Mononuclear cell (primary cell): ENCODE results near the gene ERCC6. TPM values are rescaled to one million over a fixed set of nuclear protein-coding genes. Genes with fewer than 3 reads are reported as not detected.

Source experiments
- H3K27me3 ChIP-seq: 2 replicates; pipeline ENCODE4 v1.6.0; 2011; ENCODE audit warnings: low read length, control low read depth; ENCODE audit not compliant: insufficient read depth
- H3K4me1 ChIP-seq: 2 replicates; pipeline ENCODE4 v1.5.1; 2011; ENCODE audit warnings: mild to moderate bottlenecking, low read length, control low read depth; ENCODE audit not compliant: insufficient read depth
- H3K4me3 ChIP-seq: 2 replicates; pipeline ENCODE4 v1.5.1; 2011; ENCODE audit warnings: mild to moderate bottlenecking, low read length, moderate library complexity
- H3K9me3 ChIP-seq: 2 replicates; pipeline ENCODE4 v1.5.1; 2011; ENCODE audit warnings: low read depth, mild to moderate bottlenecking, control low read depth, low read length
- total RNA-seq: library from RNA; depleted of rRNA; stranded (reverse); fragments of >200 nt; gene quantifications from one replicate; pipeline ENCODE4 v1.2.3, GENCODE V29; 2012

The ERCC6 gene
- total RNA-seq, 1 donor, result 32.7 TPM

- Histone ChIP-seq H3K4me1 (no peaks in the 10 kb centered on the region), H3K9me3 (no peaks in the 10 kb centered on the region), H3K4me3 (no peak overlapping the region), H3K27me3 (no peaks in the 10 kb centered on the region)
These were observed 9.9 kb downstream of the ERCC6 start for GRCh38 chr10:49528977-49529506.

- Histone ChIP-seq H3K9me3 (no peaks in the 10 kb centered on the region), H3K27me3 (no peaks in the 10 kb centered on the region), H3K4me3 (no peak overlapping the region), H3K4me1 (no peaks in the 10 kb centered on the region)
These were observed 11.1 kb downstream of the ERCC6 start for GRCh38 chr10:49527850-49528249.

- H3K4me1 ChIP-seq, result no peaks in the 10 kb centered on the region
These were observed 11.9 kb downstream of the ERCC6 start for GRCh38 chr10:49527061-49527460.

GRCh38 chr10:49526619-49527018 lies 12.3 kb downstream of the ERCC6 start:
- H3K4me1 ChIP-seq, result no peaks in the 10 kb centered on the region
- no peak overlapping the region for H3K4me3 ChIP-seq
- H3K27me3 ChIP-seq, result no peaks in the 10 kb centered on the region
- no peaks in the 10 kb centered on the region for H3K9me3 ChIP-seq

More at GRCh38 chr10:49527061-49527460, 11.9 kb downstream of the ERCC6 start:
- Histone ChIP-seq H3K4me3 (no peak overlapping the region), H3K9me3 (no peaks in the 10 kb centered on the region), H3K27me3 (no peaks in the 10 kb centered on the region)

GRCh38 chr10:49524496-49524895 lies 14.4 kb downstream of the ERCC6 start:
- no peaks in the 10 kb centered on the region for H3K27me3 ChIP-seq
- H3K9me3 ChIP-seq, result no peaks in the 10 kb centered on the region
- H3K4me3 ChIP-seq, result no peak overlapping the region
- H3K4me1 ChIP-seq, result no peaks in the 10 kb centered on the region

- Histone ChIP-seq H3K9me3 (no peaks in the 10 kb centered on the region), H3K4me1 (no peaks in the 10 kb centered on the region), H3K27me3 (no peaks in the 10 kb centered on the region), H3K4me3 (no peak overlapping the region)
These were observed 15.6 kb downstream of the ERCC6 start for GRCh38 chr10:49523301-49523700.

GRCh38 chr10:49521062-49521461 lies 17.9 kb downstream of the ERCC6 start:
- Histone ChIP-seq H3K9me3 (no peaks in the 10 kb centered on the region), H3K4me3 (no peak overlapping the region), H3K4me1 (no peaks in the 10 kb centered on the region), H3K27me3 (no peaks in the 10 kb centered on the region)

- H3K4me1 ChIP-seq, result no peaks in the 10 kb centered on the region
- no peaks in the 10 kb centered on the region for H3K9me3 ChIP-seq
- no peak overlapping the region for H3K4me3 ChIP-seq
- no peaks in the 10 kb centered on the region for H3K27me3 ChIP-seq
These were observed 18.7 kb downstream of the ERCC6 start for GRCh38 chr10:49520122-49520775.

- Histone ChIP-seq H3K9me3 (no peaks in the 10 kb centered on the region), H3K27me3 (no peaks in the 10 kb centered on the region), H3K4me1 (no peaks in the 10 kb centered on the region), H3K4me3 (no peak overlapping the region)
These were observed 19.2 kb downstream of the ERCC6 start for GRCh38 chr10:49519717-49520116.

GRCh38 chr10:49518982-49519578 lies 19.8 kb downstream of the ERCC6 start:
- Histone ChIP-seq H3K27me3 (no peaks in the 10 kb centered on the region), H3K9me3 (no peaks in the 10 kb centered on the region), H3K4me3 (no peak overlapping the region), H3K4me1 (no peaks in the 10 kb centered on the region)

GRCh38 chr10:49518566-49518965 lies 20.4 kb downstream of the ERCC6 start:
- Histone ChIP-seq H3K9me3 (no peaks in the 10 kb centered on the region), H3K4me3 (no peak overlapping the region), H3K27me3 (no peaks in the 10 kb centered on the region), H3K4me1 (no peaks in the 10 kb centered on the region)

- H3K27me3 ChIP-seq, result no peaks in the 10 kb centered on the region
- no peaks in the 10 kb centered on the region for H3K4me1 ChIP-seq
- H3K4me3 ChIP-seq, result no peak overlapping the region
- H3K9me3 ChIP-seq, result no peaks in the 10 kb centered on the region
These were observed 22.5 kb downstream of the ERCC6 start for GRCh38 chr10:49516216-49516970.

GRCh38 chr10:49512121-49512809 lies 26.7 kb downstream of the ERCC6 start:
- Histone ChIP-seq H3K4me3 (no peak overlapping the region), H3K4me1 (peaks cover 16% of the 10 kb centered on the region), H3K9me3 (no peaks in the 10 kb centered on the region), H3K27me3 (no peaks in the 10 kb centered on the region)

- H3K9me3 ChIP-seq, result no peaks in the 10 kb centered on the region
- H3K27me3 ChIP-seq, result no peaks in the 10 kb centered on the region
- no peak overlapping the region for H3K4me3 ChIP-seq
- H3K4me1 ChIP-seq, result peaks cover 16% of the 10 kb centered on the region
These were observed 29.1 kb downstream of the ERCC6 start for GRCh38 chr10:49509771-49510303.

- no peak overlapping the region for H3K4me3 ChIP-seq
- no peaks in the 10 kb centered on the region for H3K27me3 ChIP-seq
- no peaks in the 10 kb centered on the region for H3K9me3 ChIP-seq
- H3K4me1 ChIP-seq, result peaks cover 16% of the 10 kb centered on the region
These were observed 30.3 kb downstream of the ERCC6 start for GRCh38 chr10:49508654-49509053.
